Smooth muscle cell of the coronary artery (primary cell): Measurements from ENCODE around the gene ID2. TPM values are rescaled to one million over a fixed set of nuclear protein-coding genes. Genes with fewer than 3 reads are reported as not detected.

Experiments
- total RNA-seq: library from RNA; depleted of rRNA; stranded (reverse); fragments of >200 nt; gene quantifications from 2 replicates; pipeline ENCODE4 v1.2.3, GENCODE V29; 2014; ENCODE audit warnings: low replicate concordance

ID2 gene, protein sequence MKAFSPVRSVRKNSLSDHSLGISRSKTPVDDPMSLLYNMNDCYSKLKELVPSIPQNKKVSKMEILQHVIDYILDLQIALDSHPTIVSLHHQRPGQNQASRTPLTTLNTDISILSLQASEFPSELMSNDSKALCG
- total RNA-seq = 54.9 and 138 TPM in 2 replicates

GRCh38 chr2:8681786-8682692 is at the start of gene ID2:
ID2 (plus strand) TSS chr2:8682056; CDS start chr2:8682166, 110 bp downstream.

Other genes starting within 250 kb of the ID2 start
- 59.8 and 86.2 TPM in 2 replicates for gene KIDINS220, start 155.6 kb downstream of the ID2 start, total RNA-seq